T1000 (cell line): ENCODE data around the gene HNRNPA0.

ENCODE experiments used
- DNase-seq: peaks from one replicate; lab custom pipeline; 2025; ENCODE audit warnings: mixed read lengths; lab: John Stamatoyannopoulos, UW

The HNRNPA0 gene

GRCh38 chr5:137754961-137755762 is 999 bp upstream of the HNRNPA0 start:
- DNase-seq, result no peak

- DNase-seq, result no peak
These were observed 424 bp downstream of the HNRNPA0 start for GRCh38 chr5:137753691-137754187.

GRCh38 chr5:137752905-137753690 is 1.1 kb downstream of the HNRNPA0 start:
- DNase-seq, result no peak

- DNase-seq, result no peak
These were observed 2.2 kb downstream of the HNRNPA0 start for GRCh38 chr5:137751869-137752491.

- no peak for DNase-seq
These were observed 3.7 kb downstream of the HNRNPA0 start for GRCh38 chr5:137750436-137750835.

GRCh38 chr5:137747848-137748247 is 6.3 kb downstream of the HNRNPA0 start:
- no peak for DNase-seq

GRCh38 chr5:137743031-137743640 is 11.0 kb downstream of the HNRNPA0 start:
- no peak for DNase-seq

- DNase-seq, result no peak
These were observed 12.4 kb downstream of the HNRNPA0 start for GRCh38 chr5:137741718-137742117.

- DNase-seq, result no peak
These were observed 14.4 kb downstream of the HNRNPA0 start for GRCh38 chr5:137739737-137740136.

GRCh38 chr5:137738947-137739346 is 15.2 kb downstream of the HNRNPA0 start:
- no peak for DNase-seq

GRCh38 chr5:137737349-137738131 is 16.6 kb downstream of the HNRNPA0 start:
- DNase-seq, result no peak

GRCh38 chr5:137736496-137736895 is 17.7 kb downstream of the HNRNPA0 start:
- DNase-seq, result no peak

- DNase-seq, result no peak
These were observed 18.4 kb downstream of the HNRNPA0 start, which contains the start of gene KLHL3 for GRCh38 chr5:137735555-137736284. Gene KLHL3, minus strand, starts transcription at chr5:137736089. Its CDS starts 443 bp downstream, at chr5:137735646.

GRCh38 chr5:137734962-137735554 is 19.1 kb downstream of the HNRNPA0 start:
- no peak for DNase-seq

- no peak for DNase-seq
These were observed 19.8 kb downstream of the HNRNPA0 start for GRCh38 chr5:137734331-137734730.

- DNase-seq, result no peak
These were observed 20.2 kb downstream of the HNRNPA0 start for GRCh38 chr5:137733922-137734321.

GRCh38 chr5:137733006-137733405 is 21.2 kb downstream of the HNRNPA0 start:
- no peak for DNase-seq

GRCh38 chr5:137731176-137731575 is 23.0 kb downstream of the HNRNPA0 start:
- DNase-seq, result no peak

GRCh38 chr5:137730336-137730735 is 23.8 kb downstream of the HNRNPA0 start:
- no peak for DNase-seq

- no peak for DNase-seq
These were observed 26.1 kb downstream of the HNRNPA0 start for GRCh38 chr5:137728048-137728447.
